Panc1 (cell line): Measurements from ENCODE around the gene RAG1. TPM values are rescaled to one million over a fixed set of nuclear protein-coding genes. Genes with fewer than 3 reads are reported as not detected.
A peak's percentile ranks its signal among the peaks of the same experiment; 100 is the strongest.

ENCODE experiments used
- ATAC-seq: fragments of 200-7000 bp; cut with Tn5 transposase; 2 replicates; pipeline ENCODE4 v1.9.1; 2020; ENCODE audit warnings: mild to moderate bottlenecking, moderate library complexity
- BruUV-seq: library from RNA; stranded (reverse); fragments of 400-500 nt; replicated peaks from 2 replicates; lab custom pipeline; 2021; lab: Mats Ljungman, UMichigan
- CTCF ChIA-PET: fragments of 300-600 bp; sonication (Branson Sonifier 250); formaldehyde crosslinking; loops from one replicate; lab custom pipeline; 2022; ENCODE audit warnings: antibody characterized with exemption; lab: Charles Lee
- POLR2A ChIA-PET: fragments of 300-600 bp; sonication (Branson Sonifier 250); formaldehyde crosslinking; loops from one replicate; lab custom pipeline; 2022; ENCODE audit warnings: antibody characterized with exemption; lab: Charles Lee
- DNase-seq: peaks from one replicate; pipeline ENCODE4 v3.0.0-alpha.2; 2010; ENCODE audit warnings: low read depth, low spot score
- H3K27ac ChIP-seq: 2 replicates; pipeline ENCODE4 v1.5.1; 2011; ENCODE audit warnings: mild to moderate bottlenecking, low read length, inconsistent platforms
- H3K27me3 ChIP-seq: fragments of 200-500 bp; sonication (Bioruptor generic); 2 replicates; pipeline ENCODE4 v1.6.0; 2014; ENCODE audit warnings: low read length, inconsistent platforms; ENCODE audit not compliant: control insufficient read depth, insufficient read depth
- H3K36me3 ChIP-seq: fragments of 200-500 bp; sonication (Bioruptor generic); 2 replicates; pipeline ENCODE4 v1.5.1; 2014; ENCODE audit warnings: inconsistent platforms, mild to moderate bottlenecking, low read length, moderate library complexity; ENCODE audit not compliant: control insufficient read depth, insufficient read depth
- H3K4me1 ChIP-seq: 2 replicates; pipeline ENCODE4 v1.5.1; 2011; ENCODE audit warnings: inconsistent platforms, mild to moderate bottlenecking, low read length, moderate library complexity; ENCODE audit not compliant: control insufficient read depth, insufficient read depth
- H3K4me3 ChIP-seq, 2 experiments: 2 replicates each; pipeline ENCODE4 v1.5.1; 2011 to 2012; ENCODE audit warnings: low read depth in 2 of 2, low read length in 2 of 2, mild to moderate bottlenecking in 2 of 2, inconsistent platforms in 1 of 2, moderate library complexity in 1 of 2
- H3K9me3 ChIP-seq: fragments of 200-500 bp; sonication (Bioruptor generic); 2 replicates; pipeline ENCODE4 v1.5.1; 2014; ENCODE audit warnings: low read depth, mild to moderate bottlenecking, inconsistent platforms, low read length, moderate library complexity; ENCODE audit not compliant: control insufficient read depth, insufficient read depth
- POLR2AphosphoS5 ChIP-seq: IDR thresholded peaks from 2 replicates; pipeline ENCODE4 v1.6.1; 2012; ENCODE audit warnings: mild to moderate bottlenecking, low read depth, low read length, moderate library complexity
- REST ChIP-seq, 2 experiments: IDR thresholded peaks; 2 replicates each; pipeline ENCODE4 v1.6.1; 2011 to 2012; ENCODE audit warnings: low read depth in 2 of 2, control low read depth in 1 of 2, low read length in 1 of 2, mild to moderate bottlenecking in 1 of 2, moderate library complexity in 1 of 2; ENCODE audit not compliant: insufficient read depth in 1 of 2
- SIN3A ChIP-seq: IDR thresholded peaks from 2 replicates; pipeline ENCODE4 v1.6.1; 2012; ENCODE audit warnings: low read depth, mild to moderate bottlenecking, low read length, moderate library complexity, borderline replicate concordance; ENCODE audit not compliant: insufficient read depth
- TCF7L2 ChIP-seq: IDR thresholded peaks from 2 replicates; pipeline ENCODE4 v1.6.1; 2011; ENCODE audit warnings: mild to moderate bottlenecking, low read depth, low read length, inconsistent platforms
- in situ Hi-C: cut with HindIII; loops from 2 replicates; pipeline ENCODE4 v1.10.0; 2016; ENCODE audit warnings: low sequenced_read_pairs, low pct_unique_long_range_greater_than_20kb
- intact Hi-C: fragments of 100-400 bp; cut with micrococcal nuclease; formaldehyde crosslinking; loops from one replicate; pipeline ENCODE4 v1.10.0; 2022; ENCODE audit not compliant: unreplicated experiment
- total RNA-seq: library from RNA; stranded (reverse); gene quantifications from one replicate; pipeline ENCODE4 v1.2.1, GENCODE V29; 2021; ENCODE audit not compliant: unreplicated experiment
- TF ChIP-seq, protein P1 (sequence below): fragments of 450-650 bp; IDR thresholded peaks from 2 replicates; pipeline ENCODE4 v1.5.1; 2017; ENCODE audit warnings: mild to moderate bottlenecking

The RAG1 gene
- total RNA-seq, 1 experiment from 2014 or later: 0.44 TPM

GRCh38 chr11:36596880-36597279 is 29.1 kb downstream of the RAG1 start:
- Histone ChIP-seq H3K4me1 (no peaks in the 10 kb centered on the region; the same call in 1 of the 2 replicates), H3K4me3 (no peak overlapping the region), H3K27ac (no peak overlapping the region), H3K9me3 (no peaks in the 10 kb centered on the region), H3K36me3 (no peaks in the 10 kb centered on the region; the same call in 1 of the 2 replicates), H3K27me3 (no peaks in the 10 kb centered on the region)
- intact Hi-C loops: no loop called here
- in situ Hi-C loops: no loop called here
- DNase-seq (no peak), ATAC-seq (no peak)
- POLR2A ChIA-PET: no interaction called here
- CTCF ChIA-PET: no interaction called here
- BruUV-seq: no TSS peak
- TF ChIP-seq TCF7L2: no peak
- TF ChIP-seq POLR2AphosphoS5: no peak
- TF ChIP-seq, protein P1, sequence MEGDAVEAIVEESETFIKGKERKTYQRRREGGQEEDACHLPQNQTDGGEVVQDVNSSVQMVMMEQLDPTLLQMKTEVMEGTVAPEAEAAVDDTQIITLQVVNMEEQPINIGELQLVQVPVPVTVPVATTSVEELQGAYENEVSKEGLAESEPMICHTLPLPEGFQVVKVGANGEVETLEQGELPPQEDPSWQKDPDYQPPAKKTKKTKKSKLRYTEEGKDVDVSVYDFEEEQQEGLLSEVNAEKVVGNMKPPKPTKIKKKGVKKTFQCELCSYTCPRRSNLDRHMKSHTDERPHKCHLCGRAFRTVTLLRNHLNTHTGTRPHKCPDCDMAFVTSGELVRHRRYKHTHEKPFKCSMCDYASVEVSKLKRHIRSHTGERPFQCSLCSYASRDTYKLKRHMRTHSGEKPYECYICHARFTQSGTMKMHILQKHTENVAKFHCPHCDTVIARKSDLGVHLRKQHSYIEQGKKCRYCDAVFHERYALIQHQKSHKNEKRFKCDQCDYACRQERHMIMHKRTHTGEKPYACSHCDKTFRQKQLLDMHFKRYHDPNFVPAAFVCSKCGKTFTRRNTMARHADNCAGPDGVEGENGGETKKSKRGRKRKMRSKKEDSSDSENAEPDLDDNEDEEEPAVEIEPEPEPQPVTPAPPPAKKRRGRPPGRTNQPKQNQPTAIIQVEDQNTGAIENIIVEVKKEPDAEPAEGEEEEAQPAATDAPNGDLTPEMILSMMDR: no peak
- TF ChIP-seq REST (IDR thresholded peaks at IDR 0.05; ENCODE audit: insufficient read depth in 1 of 2, low read depth in 2 of 2, low read length in 1 of 2): no peak
- TF ChIP-seq SIN3A: no peak

DNA sequence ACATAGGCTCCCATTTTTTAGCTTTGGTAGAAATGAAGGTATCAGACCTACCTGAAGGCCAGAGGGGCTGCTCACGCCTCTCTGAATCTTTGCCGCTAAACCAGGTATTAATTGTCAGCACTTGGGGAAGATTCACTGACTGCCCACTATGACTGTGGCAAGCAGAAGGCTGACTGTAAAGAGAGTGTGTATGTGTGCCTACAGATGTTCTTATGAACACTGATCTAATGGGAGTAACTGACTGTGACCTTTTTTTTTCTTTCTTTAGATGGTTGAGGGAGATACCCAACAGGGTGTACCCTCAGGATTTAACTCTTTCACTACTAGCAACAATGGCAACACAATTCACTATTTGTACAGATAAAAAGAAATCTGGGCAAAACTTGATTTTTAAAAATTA is 30.2 kb downstream of the RAG1 start, which contains the start of gene RAG2:
Gene RAG2, minus strand, starts transcription at position 186 of the 400 bp plus-strand sequence. CDS start 4,068 bp downstream, outside the sequence.
- CTCF ChIA-PET: no interaction called here
- ATAC-seq: no peak

More for the DNA sequence above, 30.2 kb downstream of the RAG1 start, which contains the start of gene RAG2:
- Histone ChIP-seq H3K27me3 (no peaks in the 10 kb centered on the region), H3K36me3 (no peaks in the 10 kb centered on the region; the same call in 1 of the 2 replicates), H3K27ac (peak within 1 kb of the TSS; percentile 52; the same call in 1 of the 2 replicates), H3K4me3 (no peak within 1 kb of the TSS; a peak in 1 of 4 replicates), H3K9me3 (no peaks in the 10 kb centered on the region), H3K4me1 (no peaks in the 10 kb centered on the region; the same call in 1 of the 2 replicates)
- intact Hi-C loops (no loop called here), in situ Hi-C loops (no loop called here)
- no TSS peak for BruUV-seq
- TF ChIP-seq SIN3A (no peak), REST (IDR thresholded peaks at IDR 0.05; ENCODE audit: insufficient read depth in 1 of 2, low read depth in 2 of 2, low read length in 1 of 2) (no peak)
- TF ChIP-seq, protein P1: no peak
- DNase-seq: no peak
- POLR2A ChIA-PET: no interaction called here
